Vagina (tissue), 2 donors: ENCODE measurements around the gene TGM5.

Experiments used
- CTCF ChIP-seq, 3 experiments: fragments of 450-650 bp in 2 of 3; fragments of 200-600 bp in 1 of 3; sonication (generic) in 1 of 3; IDR thresholded peaks; one replicate each; pipeline ENCODE4 v1.5.1; 2017 to 2019; ENCODE audit warnings: antibody characterized with exemption in 3 of 3, mild to moderate bottlenecking in 2 of 3, moderate library complexity in 2 of 3
- POLR2A ChIP-seq, 2 donors: fragments of 450-650 bp; IDR thresholded peaks; one replicate each; pipeline ENCODE4 v1.6.1; 2017; ENCODE audit warnings: antibody characterized with exemption in 2 of 2, mild to moderate bottlenecking in 2 of 2, moderate library complexity in 2 of 2

GRCh38 chr15:43206054-43206453 is 60.7 kb downstream of the TGM5 start:
- TF ChIP-seq CTCF (IDR thresholded peaks at IDR 0.05) (no peak), POLR2A (IDR thresholded peaks at IDR 0.05) (no peak)
